Measurements from ENCODE around the gene NOA1. TPM values are rescaled to one million over a fixed set of nuclear protein-coding genes. Genes with fewer than 3 reads are reported as not detected.

The NOA1 gene
- total and polyA plus RNA-seq, 2 donors (not counting 3 experiments of a cell fraction or from before 2014, with no cell fraction given), result 13.9 to 17.1 TPM

GRCh38 chr4:56937262-56937661 is 40.1 kb downstream of the NOA1 start:
- Histone ChIP-seq H3K36me3 (ENCODE audit: control insufficient read depth in 2 of 2, extremely low read depth in 1 of 2, insufficient read depth in 2 of 2, low read length in 2 of 2) (no peaks in the 10 kb centered on the region), H3K4me3 (replicated peaks in 1 of 3; ENCODE audit: insufficient read depth in 1 of 3, low read depth in 1 of 3, low read length in 3 of 3) (no peak overlapping the region), H3K4me1 (ENCODE audit: control insufficient read depth, extremely low read depth, insufficient read depth, low read length) (peaks cover 10% of the 10 kb centered on the region), H4K20me1 (replicated peaks; ENCODE audit: control insufficient read depth, extremely low read depth, insufficient read depth, low read length) (no peaks in the 10 kb centered on the region), H3K79me2 (ENCODE audit: control insufficient read depth, insufficient read depth, low read length) (peaks cover 3% of the 10 kb centered on the region), H3K27ac (ENCODE audit: insufficient read depth, low read depth, low read length) (peak overlapping the region; percentile 5), H3K27me3 (ENCODE audit: control insufficient read depth in 2 of 2, insufficient read depth in 2 of 2, low read length in 2 of 2) (no peaks in the 10 kb centered on the region), H3K9me3 (replicated peaks; ENCODE audit: control insufficient read depth, insufficient read depth, low read length) (no peaks in the 10 kb centered on the region), H3K4me2 (ENCODE audit: insufficient read depth, low read length) (no peak overlapping the region), H3K9ac (replicated peaks; ENCODE audit: extremely low read depth, insufficient read depth, low read length) (no peak overlapping the region), H3K9me1 (replicated peaks; ENCODE audit: control insufficient read depth, extremely low read depth, insufficient read depth, low read length) (no peaks in the 10 kb centered on the region), H2AFZ (ENCODE audit: low read depth, low read length) (no peak overlapping the region)
- TF ChIP-seq CTCF (IDR thresholded peaks at IDR 0.05; ENCODE audit: extremely low read depth in 1 of 2, insufficient read depth in 1 of 2, low read depth in 1 of 2, low read length in 2 of 2) (no peak), POLR2A (IDR thresholded peaks at IDR 0.05; ENCODE audit: low read depth, low read length) (no peak), EZH2 (IDR thresholded peaks at IDR 0.05; ENCODE audit: borderline replicate concordance, low read depth, low read length, severe bottlenecking) (no peak), POLR2AphosphoS5 (IDR thresholded peaks at IDR 0.05; ENCODE audit: insufficient read depth, low read depth, low read length) (peak; percentile 43), GATA2 (IDR thresholded peaks at IDR 0.05; ENCODE audit: insufficient read depth, insufficient read length, low read depth, low read length) (peak; percentile 85), MAX (IDR thresholded peaks at IDR 0.05; ENCODE audit: insufficient read depth, insufficient read length) (no peak), FOS (IDR thresholded peaks at IDR 0.05; ENCODE audit: borderline replicate concordance, insufficient read depth, low read length) (peak; percentile 88), MYC (IDR thresholded peaks at IDR 0.05; ENCODE audit: low read depth, low read length) (no peak), JUN (IDR thresholded peaks at IDR 0.05; ENCODE audit: borderline replicate concordance, insufficient read depth, insufficient read length, low read depth) (peak; percentile 73)
- dilution Hi-C loops (cut with MboI; ENCODE audit: extremely low pct_ligation_motif_present, low sequenced_read_pairs), result no loop called here
- ChIA-PET POLR2A (no interaction called here), CTCF (no interaction called here)
- DNase-seq (ENCODE audit: low read depth, low spot score), result peak; percentile 82
- FAIRE-seq, result peak; percentile 97
- intact Hi-C loops (cut with micrococcal nuclease), result no loop called here
- no TSS peak for BruUV-seq (replicated peaks)

Measured in endothelial cell of umbilical vein (primary cell).